ENCODE measurements around the gene UQCRC2.
"Not testable (repeated sequence)": the region's sequence is repeated elsewhere in the genome, so short reads cannot be mapped to it uniquely, and the experiment has no call there.

DNA sequence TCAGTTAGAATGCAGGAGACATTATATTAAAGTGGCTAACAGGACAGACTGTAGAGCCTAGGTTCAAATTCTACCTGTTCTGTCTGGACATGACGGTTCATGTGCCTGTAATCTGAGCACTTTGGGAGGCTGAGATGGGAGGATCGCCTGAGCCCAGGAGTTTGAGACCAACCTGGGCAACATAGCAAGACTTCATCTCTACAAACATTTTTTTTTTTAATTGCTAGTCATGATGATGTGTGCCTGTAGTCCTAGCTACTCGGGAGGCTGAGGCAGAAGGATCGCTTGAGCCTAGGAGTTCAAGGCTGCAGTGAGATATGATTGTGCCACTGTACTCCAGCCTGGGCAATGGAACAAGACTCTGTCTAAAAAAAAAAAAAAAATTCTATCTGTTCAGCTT, 71.6 kb downstream of the UQCRC2 start:
- TF ChIP-seq POLR2AphosphoS5 (IDR thresholded peaks at IDR 0.05; ENCODE audit: borderline replicate concordance, low read depth, low read length); EZH2 (IDR thresholded peaks at IDR 0.05); FOXP2 (optimal IDR thresholded peaks at IDR 0.05; ENCODE audit: control extremely low read depth, extremely low read length, insufficient read depth): not testable (repeated sequence)
